A673 (cell line): Measurements from ENCODE around the gene METRNL. TPM values are rescaled to one million over a fixed set of nuclear protein-coding genes. Genes with fewer than 3 reads are reported as not detected.

Experiments
- BruUV-seq: library from RNA; stranded (reverse); fragments of 400-500 nt; replicated peaks from 2 replicates; lab custom pipeline; 2021; lab: Mats Ljungman, UMichigan
- CTCF ChIA-PET: fragments of 300-600 bp; sonication (Branson Sonifier 250); formaldehyde crosslinking; loops from one replicate; lab custom pipeline; 2022; ENCODE audit warnings: antibody characterized with exemption; lab: Charles Lee
- POLR2A ChIA-PET: fragments of 300-600 bp; sonication (Branson Sonifier 250); formaldehyde crosslinking; loops from one replicate; lab custom pipeline; 2022; ENCODE audit warnings: antibody characterized with exemption; ENCODE audit not compliant: low non-redundant PET; lab: Charles Lee
- DNase-seq: peaks from one replicate; pipeline ENCODE4 v3.0.0-alpha.2; 2015; ENCODE audit warnings: low spot score
- H3K27ac ChIP-seq: fragments of 200-600 bp; sonication (generic); 2 replicates; pipeline ENCODE4 v1.5.1; 2016; ENCODE audit warnings: mixed run types, low read depth, mild to moderate bottlenecking, mixed read lengths, antibody characterized with exemption, low read length; ENCODE audit not compliant: poor library complexity, severe bottlenecking
- H3K27me3 ChIP-seq: fragments of 200-600 bp; sonication (generic); replicated peaks from 2 replicates; pipeline ENCODE4 v1.6.1; 2017; ENCODE audit warnings: mixed run types, low read depth, mild to moderate bottlenecking, mixed read lengths, antibody characterized with exemption, low read length; ENCODE audit not compliant: insufficient read depth, poor library complexity
- H3K36me3 ChIP-seq: fragments of 200-600 bp; sonication (generic); 2 replicates; pipeline ENCODE4 v1.6.1; 2016; ENCODE audit warnings: mixed run types, mild to moderate bottlenecking, mixed read lengths, antibody characterized with exemption, low read length; ENCODE audit not compliant: insufficient read depth, poor library complexity, severe bottlenecking
- H3K4me1 ChIP-seq: fragments of 200-600 bp; sonication (generic); 2 replicates; pipeline ENCODE4 v1.6.1; 2017; ENCODE audit warnings: mixed run types, mild to moderate bottlenecking, mixed read lengths, antibody characterized with exemption, low read length; ENCODE audit not compliant: insufficient read depth, poor library complexity, severe bottlenecking
- H3K4me3 ChIP-seq: fragments of 200-600 bp; sonication (generic); 2 replicates; pipeline ENCODE4 v1.5.1; 2016; ENCODE audit warnings: low read depth, mixed run types, mild to moderate bottlenecking, mixed read lengths, low read length; ENCODE audit not compliant: poor library complexity, severe bottlenecking
- H3K9me3 ChIP-seq: fragments of 200-600 bp; sonication (generic); 2 replicates; pipeline ENCODE4 v1.6.1; 2016; ENCODE audit warnings: mixed run types, low read depth, mild to moderate bottlenecking, mixed read lengths, antibody characterized with exemption, low read length; ENCODE audit not compliant: poor library complexity, severe bottlenecking
- CTCF ChIP-seq: fragments of 300-800, 200-600 bp; sonication (generic); conservative IDR thresholded peaks from 2 replicates; pipeline ENCODE4 v1.5.1; 2017; ENCODE audit warnings: low read depth, mild to moderate bottlenecking, antibody characterized with exemption, low read length, moderate library complexity, mixed read lengths
- EZH2 ChIP-seq: fragments of 200-600 bp; sonication (generic); IDR thresholded peaks from 2 replicates; pipeline ENCODE4 v1.6.1; 2017; ENCODE audit warnings: borderline replicate concordance, low read depth, mild to moderate bottlenecking, mixed read lengths, antibody characterized with exemption, low read length; ENCODE audit not compliant: poor library complexity, severe bottlenecking
- intact Hi-C: fragments of 100-400 bp; cut with micrococcal nuclease; formaldehyde crosslinking; loops from one replicate; pipeline ENCODE4 v1.10.0; 2022; ENCODE audit not compliant: unreplicated experiment
- total RNA-seq: library from RNA; stranded (reverse); gene quantifications from 2 replicates; pipeline ENCODE4 v1.2.3, GENCODE V29; 2021

The METRNL gene
- total RNA-seq, 1 experiment from 2014 or later: 16.5 TPM

GRCh38 chr17:83050651-83051395 lies 28.6 kb upstream of the METRNL start:
- Histone ChIP-seq H3K4me3 (peak overlapping the region; percentile 68), H3K36me3 (peaks cover 5% of the 10 kb centered on the region), H3K27me3 (no peaks in the 10 kb centered on the region), H3K4me1 (peaks cover 10% of the 10 kb centered on the region), H3K9me3 (no peaks in the 10 kb centered on the region), H3K27ac (peak overlapping the region; percentile 82)
- DNase-seq: no peak
- TF ChIP-seq CTCF (no peak), EZH2 (no peak)
- BruUV-seq: no TSS peak
- CTCF ChIA-PET: no interaction called here
- intact Hi-C loops: no loop called here
- POLR2A ChIA-PET: no interaction called here

GRCh38 chr17:83051396-83052240 lies 27.8 kb upstream of the METRNL start:
- no peaks in the 10 kb centered on the region for H3K27me3 ChIP-seq
- peak; percentile 98 for DNase-seq
- intact Hi-C loops: no loop called here
- peak overlapping the region; percentile 68 for H3K4me3 ChIP-seq
- H3K9me3 ChIP-seq: no peaks in the 10 kb centered on the region
- peaks cover 10% of the 10 kb centered on the region for H3K4me1 ChIP-seq
- CTCF ChIA-PET: no interaction called here
- H3K27ac ChIP-seq: peak overlapping the region; percentile 85
- TF ChIP-seq EZH2 (no peak), CTCF (no peak)
- BruUV-seq: no TSS peak
- peaks cover 5% of the 10 kb centered on the region for H3K36me3 ChIP-seq
- POLR2A ChIA-PET: no interaction called here

GRCh38 chr17:83052241-83052564 lies 27.2 kb upstream of the METRNL start:
- intact Hi-C loops: no loop called here
- POLR2A ChIA-PET: no interaction called here
- BruUV-seq: no TSS peak
- DNase-seq: no peak
- Histone ChIP-seq H3K4me3 (peak overlapping the region; percentile 68), H3K4me1 (peaks cover 10% of the 10 kb centered on the region), H3K36me3 (peaks cover under 1% of the 10 kb centered on the region), H3K27ac (peak overlapping the region; percentile 85), H3K9me3 (no peaks in the 10 kb centered on the region), H3K27me3 (no peaks in the 10 kb centered on the region)
- CTCF ChIA-PET: no interaction called here
- no peak for TF ChIP-seq CTCF
- no peak for TF ChIP-seq EZH2
